ENCODE measurements around the gene AMER3.

- TF ChIP-seq CTCF (conservative IDR thresholded peaks at IDR 0.05; ENCODE audit: low read length) (no peak), EZH2phosphoT487 (IDR thresholded peaks at IDR 0.05; ENCODE audit: borderline replicate concordance) (no peak)
Observed at GRCh38 chr2:130813722-130814121, 58.4 kb downstream of the AMER3 start.

Measured in Loucy (cell line).